GM18505 (cell line): ENCODE data around the gene FAM3A.
"Not testable (repeated sequence)": the region's sequence is repeated elsewhere in the genome, so short reads cannot be mapped to it uniquely, and the experiment has no call there.

Experiments used
- ATAC-seq: cut with Tn5 transposase; IDR thresholded peaks from one replicate; pipeline ENCODE4 v1.9.1; 2021; ENCODE audit not compliant: unreplicated experiment
- POLR2A ChIP-seq: IDR thresholded peaks from 4 replicates; pipeline ENCODE4 v1.6.1; 2011; ENCODE audit warnings: borderline replicate concordance; ENCODE audit not compliant: insufficient read depth, insufficient read length; ENCODE audit errors: extremely low read depth

The FAM3A gene

GRCh38 chrX:154506483-154507332 is 9.3 kb downstream of the FAM3A start:
- ATAC-seq, result no peak
- TF ChIP-seq POLR2A, result no peak

DNA sequence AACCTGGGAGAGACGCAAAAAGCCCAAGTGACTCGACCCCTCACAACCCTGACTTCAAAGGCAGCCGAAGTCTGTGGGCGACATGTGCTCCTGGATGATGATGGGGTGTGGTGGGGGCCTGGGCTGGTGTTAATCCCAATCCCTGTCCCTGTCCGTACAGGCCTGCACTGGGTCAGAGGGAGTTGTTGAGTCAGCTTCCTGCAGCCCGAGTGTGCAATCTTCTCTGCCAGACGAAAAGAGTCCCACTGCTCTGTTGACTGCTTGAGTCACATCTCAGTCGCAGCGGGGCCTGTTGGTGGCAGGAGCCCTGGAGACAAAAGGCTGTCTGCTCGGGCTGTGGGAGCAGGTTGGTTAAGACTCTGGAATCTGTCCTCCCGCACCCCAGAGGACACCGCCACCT is 10.3 kb downstream of the FAM3A start:
- TF ChIP-seq POLR2A, result no peak
- no peak for ATAC-seq

DNA sequence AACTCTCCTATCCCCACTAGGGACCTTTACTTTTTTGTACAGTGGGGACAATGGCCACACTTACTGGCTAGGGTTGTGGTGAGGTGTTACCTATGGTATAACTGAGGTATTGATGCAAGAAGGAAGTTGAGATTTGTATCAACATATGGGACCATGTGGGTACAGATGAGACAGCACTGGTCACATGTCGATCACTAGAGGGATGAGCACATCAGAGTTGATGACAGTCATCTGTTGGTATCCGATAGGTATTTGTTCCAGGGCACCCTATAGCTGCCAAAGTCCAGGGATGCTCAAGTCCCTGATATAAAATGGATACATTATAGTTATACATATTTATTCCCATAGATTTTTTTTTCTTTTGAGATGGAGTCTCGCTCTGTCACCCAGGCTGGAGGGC is 13.0 kb downstream of the FAM3A start:
- no peak for ATAC-seq
- no peak for TF ChIP-seq POLR2A

- ATAC-seq, result no peak
- TF ChIP-seq POLR2A, result no peak
These were observed 13.9 kb downstream of the FAM3A start for GRCh38 chrX:154502098-154502497.

DNA sequence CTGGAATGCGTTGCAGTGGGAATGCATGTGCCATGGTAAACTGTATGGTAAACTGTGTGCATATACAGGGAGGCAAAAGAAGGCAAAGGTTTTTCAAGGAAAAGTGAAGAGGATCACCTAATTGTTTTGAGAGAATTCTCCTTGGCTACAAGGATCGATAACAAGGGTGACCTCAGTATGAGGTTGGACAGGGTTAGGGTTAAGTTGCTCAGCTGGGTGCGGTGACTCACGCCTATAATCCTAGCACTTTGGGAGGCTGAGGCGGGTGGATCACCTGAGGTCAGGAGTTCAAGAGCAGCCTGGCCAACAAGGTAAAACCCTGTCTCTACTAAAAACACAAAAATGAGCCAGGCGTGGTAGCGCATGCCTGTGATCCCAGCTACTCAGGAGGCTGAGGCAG is 14.6 kb downstream of the FAM3A start:
- not testable (repeated sequence) for ATAC-seq

- not testable (repeated sequence) for ATAC-seq
These were observed 19.4 kb downstream of the FAM3A start for GRCh38 chrX:154496591-154497137.

DNA sequence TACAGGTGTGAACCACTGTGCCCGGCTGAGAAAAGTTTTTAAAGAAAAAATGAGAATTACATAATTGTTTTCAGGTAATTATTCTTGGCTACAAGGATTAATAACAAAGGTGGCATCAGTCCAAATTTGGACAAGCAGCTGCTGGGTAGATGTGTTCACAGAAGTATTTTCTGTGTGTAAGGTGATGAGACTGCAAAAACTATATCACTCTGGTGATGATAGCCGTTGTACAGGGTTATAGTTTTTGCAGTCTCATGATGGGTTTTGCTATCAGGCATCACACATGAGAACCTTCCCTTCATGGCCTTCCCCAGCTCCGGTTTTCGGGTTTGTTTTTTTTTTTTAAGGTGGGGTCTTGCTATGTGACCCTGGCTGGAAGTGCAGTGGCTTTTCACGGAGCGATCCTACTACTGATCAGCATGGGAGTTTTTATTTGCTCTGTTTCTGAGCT is 20.5 kb downstream of the FAM3A start:
- TF ChIP-seq POLR2A, result no peak
- no peak for ATAC-seq

- TF ChIP-seq POLR2A, result no peak
- ATAC-seq, result no peak
These were observed 21.3 kb downstream of the FAM3A start for GRCh38 chrX:154494715-154495114.

DNA sequence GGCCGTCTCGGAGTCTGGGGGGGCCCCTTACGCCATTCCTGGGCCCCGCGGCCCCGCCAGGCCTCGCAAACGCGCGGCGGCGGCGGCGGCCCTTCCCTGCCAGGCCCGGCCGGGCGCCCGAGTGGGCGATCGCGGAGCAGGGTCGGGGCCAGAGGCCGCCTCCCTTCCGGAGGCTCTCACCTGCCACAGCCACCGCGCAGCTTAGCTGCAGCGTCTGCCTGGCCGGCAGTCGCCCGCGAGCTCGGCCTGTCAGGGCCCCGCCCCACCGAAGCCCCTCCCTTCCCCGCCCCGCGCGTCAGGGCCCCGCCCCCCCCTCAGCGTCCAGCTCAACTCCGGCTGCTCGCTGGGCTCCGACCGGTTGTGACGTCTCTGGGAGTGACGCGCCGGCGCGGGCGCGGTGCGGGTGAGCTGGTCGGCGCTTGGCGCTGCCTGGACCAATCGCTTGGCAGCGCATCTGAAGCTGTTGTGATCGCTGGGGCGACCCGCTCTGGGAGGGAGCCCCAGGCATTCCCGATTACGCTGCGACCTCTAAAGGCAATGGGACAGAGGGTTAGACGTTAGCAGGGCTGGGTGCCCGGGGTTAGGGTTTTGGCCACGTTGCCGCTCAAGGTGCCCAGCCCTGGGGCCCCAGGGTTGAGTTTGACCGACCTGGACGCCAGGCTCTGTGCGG is 25.5 kb downstream of the FAM3A start, which contains the start of gene SLC10A3:
Gene SLC10A3, minus strand, starts transcription at position 216 of the 670 bp plus-strand sequence. CDS start 1,689 bp downstream, outside the sequence.
- peak; percentile 95 for TF ChIP-seq POLR2A
- peak; percentile 80 for ATAC-seq

GRCh38 chrX:154490021-154490413 is 26.0 kb downstream of the FAM3A start:
- TF ChIP-seq POLR2A, result no peak
- peak; percentile 23 for ATAC-seq

- TF ChIP-seq POLR2A, result no peak
- no peak for ATAC-seq
These were observed 26.9 kb downstream of the FAM3A start for GRCh38 chrX:154489182-154489581.

- ATAC-seq, result no peak
- TF ChIP-seq POLR2A, result no peak
These were observed 27.5 kb downstream of the FAM3A start for GRCh38 chrX:154488336-154489075.

- ATAC-seq, result no peak
- TF ChIP-seq POLR2A, result no peak
These were observed 28.3 kb downstream of the FAM3A start for GRCh38 chrX:154487518-154488290.
